ENCODE measurements around the gene CCL15. TPM values are rescaled to one million over a fixed set of nuclear protein-coding genes. Genes with fewer than 3 reads are reported as not detected.

Gene CCL15
- total and polyA plus RNA-seq, 4 donors = 8.8 to 27.8 (median 11.6) TPM

DNA sequence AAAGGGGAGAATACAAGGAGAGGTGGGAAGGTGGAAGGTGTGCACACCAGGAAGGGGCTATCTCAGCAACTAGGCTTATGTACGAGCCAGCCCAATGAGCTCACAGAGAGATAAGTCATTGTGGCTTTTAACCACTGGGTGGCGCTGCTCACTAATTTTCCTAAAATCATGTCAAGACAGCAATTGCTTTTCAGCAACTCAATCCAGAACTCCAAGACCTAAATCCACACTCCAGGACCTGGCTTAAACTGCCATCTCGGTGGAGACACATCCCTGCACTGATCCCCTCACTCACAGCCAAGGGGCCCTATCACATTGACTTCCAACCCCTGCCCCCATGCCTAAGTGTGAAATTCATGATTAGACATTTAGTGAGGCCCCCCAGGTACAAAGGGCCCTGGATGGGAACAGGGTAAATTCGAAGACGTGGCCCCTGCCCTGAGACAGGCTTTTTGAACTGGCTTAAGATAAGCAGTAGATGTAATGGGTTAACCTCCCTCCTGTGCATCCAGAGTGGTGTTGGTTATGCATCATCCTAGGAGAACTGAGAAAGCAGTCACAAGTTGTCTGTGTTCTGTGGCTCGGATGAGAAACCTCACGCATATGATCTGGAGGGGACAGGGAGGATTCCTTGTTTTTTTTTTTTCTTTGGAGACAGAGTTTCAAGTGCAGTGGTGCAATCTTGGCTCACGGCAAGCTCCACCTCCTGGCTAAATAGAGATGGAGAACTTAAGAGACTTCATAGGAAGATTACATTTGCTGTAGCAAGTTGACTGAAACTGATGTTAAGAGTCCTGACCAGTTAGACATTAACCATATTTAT is 31.6 kb downstream of the CCL15 start:
- TF ChIP-seq RXRA (IDR thresholded peaks at IDR 0.05) (peak in 1 of 2 donors; percentile 21), HNF4A (conservative IDR thresholded peaks at IDR 0.05) (peak in 1 of 2 donors; percentile 21), JUND (IDR thresholded peaks at IDR 0.05) (no peak), GABPA (IDR thresholded peaks at IDR 0.05 in 1 of 2, conservative IDR thresholded peaks at IDR 0.05 in 1 of 2) (no peak), RAD21 (IDR thresholded peaks at IDR 0.05) (peak; percentile 94 to 97)
- TF ChIP-seq, protein P1, sequence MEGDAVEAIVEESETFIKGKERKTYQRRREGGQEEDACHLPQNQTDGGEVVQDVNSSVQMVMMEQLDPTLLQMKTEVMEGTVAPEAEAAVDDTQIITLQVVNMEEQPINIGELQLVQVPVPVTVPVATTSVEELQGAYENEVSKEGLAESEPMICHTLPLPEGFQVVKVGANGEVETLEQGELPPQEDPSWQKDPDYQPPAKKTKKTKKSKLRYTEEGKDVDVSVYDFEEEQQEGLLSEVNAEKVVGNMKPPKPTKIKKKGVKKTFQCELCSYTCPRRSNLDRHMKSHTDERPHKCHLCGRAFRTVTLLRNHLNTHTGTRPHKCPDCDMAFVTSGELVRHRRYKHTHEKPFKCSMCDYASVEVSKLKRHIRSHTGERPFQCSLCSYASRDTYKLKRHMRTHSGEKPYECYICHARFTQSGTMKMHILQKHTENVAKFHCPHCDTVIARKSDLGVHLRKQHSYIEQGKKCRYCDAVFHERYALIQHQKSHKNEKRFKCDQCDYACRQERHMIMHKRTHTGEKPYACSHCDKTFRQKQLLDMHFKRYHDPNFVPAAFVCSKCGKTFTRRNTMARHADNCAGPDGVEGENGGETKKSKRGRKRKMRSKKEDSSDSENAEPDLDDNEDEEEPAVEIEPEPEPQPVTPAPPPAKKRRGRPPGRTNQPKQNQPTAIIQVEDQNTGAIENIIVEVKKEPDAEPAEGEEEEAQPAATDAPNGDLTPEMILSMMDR (IDR thresholded peaks at IDR 0.05; ENCODE audit: low read depth, low read length, missing input control) = peak; percentile 95
- TF ChIP-seq, protein P2, sequence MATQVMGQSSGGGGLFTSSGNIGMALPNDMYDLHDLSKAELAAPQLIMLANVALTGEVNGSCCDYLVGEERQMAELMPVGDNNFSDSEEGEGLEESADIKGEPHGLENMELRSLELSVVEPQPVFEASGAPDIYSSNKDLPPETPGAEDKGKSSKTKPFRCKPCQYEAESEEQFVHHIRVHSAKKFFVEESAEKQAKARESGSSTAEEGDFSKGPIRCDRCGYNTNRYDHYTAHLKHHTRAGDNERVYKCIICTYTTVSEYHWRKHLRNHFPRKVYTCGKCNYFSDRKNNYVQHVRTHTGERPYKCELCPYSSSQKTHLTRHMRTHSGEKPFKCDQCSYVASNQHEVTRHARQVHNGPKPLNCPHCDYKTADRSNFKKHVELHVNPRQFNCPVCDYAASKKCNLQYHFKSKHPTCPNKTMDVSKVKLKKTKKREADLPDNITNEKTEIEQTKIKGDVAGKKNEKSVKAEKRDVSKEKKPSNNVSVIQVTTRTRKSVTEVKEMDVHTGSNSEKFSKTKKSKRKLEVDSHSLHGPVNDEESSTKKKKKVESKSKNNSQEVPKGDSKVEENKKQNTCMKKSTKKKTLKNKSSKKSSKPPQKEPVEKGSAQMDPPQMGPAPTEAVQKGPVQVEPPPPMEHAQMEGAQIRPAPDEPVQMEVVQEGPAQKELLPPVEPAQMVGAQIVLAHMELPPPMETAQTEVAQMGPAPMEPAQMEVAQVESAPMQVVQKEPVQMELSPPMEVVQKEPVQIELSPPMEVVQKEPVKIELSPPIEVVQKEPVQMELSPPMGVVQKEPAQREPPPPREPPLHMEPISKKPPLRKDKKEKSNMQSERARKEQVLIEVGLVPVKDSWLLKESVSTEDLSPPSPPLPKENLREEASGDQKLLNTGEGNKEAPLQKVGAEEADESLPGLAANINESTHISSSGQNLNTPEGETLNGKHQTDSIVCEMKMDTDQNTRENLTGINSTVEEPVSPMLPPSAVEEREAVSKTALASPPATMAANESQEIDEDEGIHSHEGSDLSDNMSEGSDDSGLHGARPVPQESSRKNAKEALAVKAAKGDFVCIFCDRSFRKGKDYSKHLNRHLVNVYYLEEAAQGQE (IDR thresholded peaks at IDR 0.05) = no peak
- DNase-seq (ENCODE audit: low spot score) = peak; percentile 79
- Histone ChIP-seq H3K4me3 (ENCODE audit: low read depth in 1 of 3, low read length in 3 of 3) (no peak overlapping the region), H3K27me3 (ENCODE audit: control insufficient read depth in 4 of 4, insufficient read depth in 4 of 4, low read length in 3 of 4) (no peaks in the 10 kb centered on the region), H3K27ac (ENCODE audit: low read depth in 1 of 2, low read length in 2 of 2) (peak overlapping the region; percentile 44 to 52), H3K9ac (ENCODE audit: low read depth in 1 of 2, low read length in 2 of 2) (no peak overlapping the region), H3K36me3 (ENCODE audit: control insufficient read depth in 4 of 4, insufficient read depth in 3 of 4, low read depth in 1 of 4, low read length in 3 of 4) (no peaks in the 10 kb centered on the region), H3K4me1 (ENCODE audit: control insufficient read depth in 4 of 4, insufficient read depth in 4 of 4, low read length in 3 of 4) (peaks cover 6 to 50% (median 44%) of the 10 kb centered on the region in 4 donors), H3K9me3 (ENCODE audit: control insufficient read depth in 4 of 4, low read length in 3 of 4) (no peaks in the 10 kb centered on the region)
- 20% methylated on average over 8 of the region's 8 CpGs for WGBS

DNA sequence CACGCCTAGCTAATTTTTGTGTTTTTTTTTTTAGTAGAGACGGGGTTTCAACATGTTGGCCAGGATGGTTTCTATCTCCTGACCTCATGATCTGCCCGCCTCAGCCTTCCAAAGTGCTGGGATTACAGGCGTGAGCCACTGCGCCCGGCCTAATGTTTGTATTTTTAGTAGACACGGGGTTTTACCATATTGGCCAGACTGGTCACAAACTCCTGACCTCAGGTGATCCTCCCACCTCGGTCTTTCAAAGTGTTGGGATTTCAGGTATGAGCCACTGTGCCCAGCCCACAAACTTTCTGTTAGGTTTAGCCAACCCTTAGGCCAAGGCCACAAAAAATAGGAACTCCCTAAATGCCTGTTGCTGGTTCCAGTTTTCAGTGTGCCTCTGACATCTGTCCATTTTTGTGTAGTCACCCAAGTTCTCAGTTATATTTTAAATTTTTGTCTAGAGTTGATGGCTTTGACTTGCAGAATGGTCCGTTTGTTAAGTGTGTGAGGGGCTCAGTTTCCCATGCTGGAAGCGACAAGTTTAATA is 32.8 kb downstream of the CCL15 start:
- Histone ChIP-seq H3K4me3 (ENCODE audit: low read depth in 1 of 3, low read length in 3 of 3) (no peak overlapping the region), H3K36me3 (ENCODE audit: control insufficient read depth in 4 of 4, insufficient read depth in 3 of 4, low read depth in 1 of 4, low read length in 3 of 4) (no peaks in the 10 kb centered on the region), H3K9me3 (ENCODE audit: control insufficient read depth in 4 of 4, low read length in 3 of 4) (no peaks in the 10 kb centered on the region), H3K4me1 (ENCODE audit: control insufficient read depth in 4 of 4, insufficient read depth in 4 of 4, low read length in 3 of 4) (peaks cover 3 to 39% (median 34%) of the 10 kb centered on the region in 4 donors), H3K27me3 (ENCODE audit: control insufficient read depth in 4 of 4, insufficient read depth in 4 of 4, low read length in 3 of 4) (no peaks in the 10 kb centered on the region), H3K27ac (ENCODE audit: low read depth in 1 of 2, low read length in 2 of 2) (no peak overlapping the region), H3K9ac (ENCODE audit: low read depth in 1 of 2, low read length in 2 of 2) (no peak overlapping the region)
- DNase-seq (ENCODE audit: low spot score) = no peak
- WGBS = 44% methylated on average over 10 of the region's 10 CpGs
- TF ChIP-seq RAD21 (IDR thresholded peaks at IDR 0.05) (peak in 1 of 2 donors; percentile 10), RXRA (IDR thresholded peaks at IDR 0.05) (peak; percentile 51 to 55), HNF4G (IDR thresholded peaks at IDR 0.05) (no peak), FOXA2 (IDR thresholded peaks at IDR 0.05) (no peak), HNF4A (conservative IDR thresholded peaks at IDR 0.05) (peak; percentile 17 to 22)

DNA sequence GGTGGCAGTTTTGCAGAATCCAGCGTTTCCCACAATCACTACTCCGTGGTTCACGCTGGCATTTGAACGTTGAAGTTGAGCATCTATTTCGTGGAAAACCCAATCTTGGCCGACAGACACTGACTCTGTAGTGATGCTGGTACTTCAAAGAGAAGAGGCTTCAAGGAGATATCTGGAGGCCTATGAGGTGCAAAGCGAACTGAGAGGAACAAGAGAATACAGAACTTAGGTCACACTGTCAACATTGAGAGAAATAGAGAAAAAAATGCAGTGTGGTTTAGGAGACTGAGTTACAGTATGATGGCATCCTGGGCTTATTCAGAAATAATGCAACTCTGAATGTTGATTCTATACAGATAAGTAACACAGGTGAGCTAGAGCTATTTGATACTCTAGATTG is 36.1 kb downstream of the CCL15 start:
- Histone ChIP-seq H3K9me3 (ENCODE audit: control insufficient read depth in 4 of 4, low read length in 3 of 4) (no peaks in the 10 kb centered on the region), H3K27ac (ENCODE audit: low read depth in 1 of 2, low read length in 2 of 2) (no peak overlapping the region), H3K27me3 (ENCODE audit: control insufficient read depth in 4 of 4, insufficient read depth in 4 of 4, low read length in 3 of 4) (no peaks in the 10 kb centered on the region), H3K36me3 (ENCODE audit: control insufficient read depth in 4 of 4, insufficient read depth in 3 of 4, low read depth in 1 of 4, low read length in 3 of 4) (no peaks in the 10 kb centered on the region), H3K9ac (ENCODE audit: low read depth in 1 of 2, low read length in 2 of 2) (no peak overlapping the region), H3K4me1 (ENCODE audit: control insufficient read depth in 4 of 4, insufficient read depth in 4 of 4, low read length in 3 of 4) (peaks cover 0 to 11% (median 8%) of the 10 kb centered on the region in 4 donors), H3K4me3 (ENCODE audit: low read depth in 1 of 3, low read length in 3 of 3) (no peak overlapping the region)
- DNase-seq (ENCODE audit: low spot score) = no peak
- no peak for TF ChIP-seq EGR1 (IDR thresholded peaks at IDR 0.05; ENCODE audit: low read depth in 2 of 2)
- TF ChIP-seq NR2F2 (IDR thresholded peaks at IDR 0.05) = no peak
- no peak for TF ChIP-seq FOXA2 (IDR thresholded peaks at IDR 0.05)
- no peak for TF ChIP-seq YY1 (IDR thresholded peaks at IDR 0.05)
- TF ChIP-seq, protein P3, sequence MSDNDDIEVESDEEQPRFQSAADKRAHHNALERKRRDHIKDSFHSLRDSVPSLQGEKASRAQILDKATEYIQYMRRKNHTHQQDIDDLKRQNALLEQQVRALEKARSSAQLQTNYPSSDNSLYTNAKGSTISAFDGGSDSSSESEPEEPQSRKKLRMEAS (IDR thresholded peaks at IDR 0.05) = no peak
- TF ChIP-seq FOXA1 (IDR thresholded peaks at IDR 0.05) = no peak
- TF ChIP-seq, protein P4, sequence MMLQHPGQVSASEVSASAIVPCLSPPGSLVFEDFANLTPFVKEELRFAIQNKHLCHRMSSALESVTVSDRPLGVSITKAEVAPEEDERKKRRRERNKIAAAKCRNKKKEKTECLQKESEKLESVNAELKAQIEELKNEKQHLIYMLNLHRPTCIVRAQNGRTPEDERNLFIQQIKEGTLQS (IDR thresholded peaks at IDR 0.05) = no peak
- no peak for TF ChIP-seq RAD21 (IDR thresholded peaks at IDR 0.05)
- no peak for TF ChIP-seq HNF4A (conservative IDR thresholded peaks at IDR 0.05)
- TF ChIP-seq, protein P5, sequence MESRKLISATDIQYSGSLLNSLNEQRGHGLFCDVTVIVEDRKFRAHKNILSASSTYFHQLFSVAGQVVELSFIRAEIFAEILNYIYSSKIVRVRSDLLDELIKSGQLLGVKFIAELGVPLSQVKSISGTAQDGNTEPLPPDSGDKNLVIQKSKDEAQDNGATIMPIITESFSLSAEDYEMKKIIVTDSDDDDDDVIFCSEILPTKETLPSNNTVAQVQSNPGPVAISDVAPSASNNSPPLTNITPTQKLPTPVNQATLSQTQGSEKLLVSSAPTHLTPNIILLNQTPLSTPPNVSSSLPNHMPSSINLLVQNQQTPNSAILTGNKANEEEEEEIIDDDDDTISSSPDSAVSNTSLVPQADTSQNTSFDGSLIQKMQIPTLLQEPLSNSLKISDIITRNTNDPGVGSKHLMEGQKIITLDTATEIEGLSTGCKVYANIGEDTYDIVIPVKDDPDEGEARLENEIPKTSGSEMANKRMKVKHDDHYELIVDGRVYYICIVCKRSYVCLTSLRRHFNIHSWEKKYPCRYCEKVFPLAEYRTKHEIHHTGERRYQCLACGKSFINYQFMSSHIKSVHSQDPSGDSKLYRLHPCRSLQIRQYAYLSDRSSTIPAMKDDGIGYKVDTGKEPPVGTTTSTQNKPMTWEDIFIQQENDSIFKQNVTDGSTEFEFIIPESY (IDR thresholded peaks at IDR 0.05) = no peak
- WGBS = 95% methylated on average over 7 of the region's 7 CpGs
